Spleen (tissue), 11 donors: ENCODE data around the gene RARS2. TPM values are rescaled to one million over a fixed set of nuclear protein-coding genes. Genes with fewer than 3 reads are reported as not detected.

Source experiments
- DNase-seq: peaks from one replicate; pipeline ENCODE4 v3.0.0-alpha.2; 2020
- H3K27ac ChIP-seq, 8 donors: fragments of 200-600 bp; sonication (generic) in 7 of 8; 1 replicate in 4 of 8; 2 replicates in 4 of 8; pipeline versions ENCODE4 v1.5.0 to v1.8.0; 2016 to 2021; ENCODE audit warnings: inconsistent platforms in 4 of 8, mild to moderate bottlenecking in 4 of 8, moderate library complexity in 1 of 8
- H3K27me3 ChIP-seq, 7 donors: fragments of 200-600 bp; sonication (generic) in 6 of 7; replicated peaks in 1 of 7; 1 replicate in 4 of 7; 2 replicates in 3 of 7; pipeline versions ENCODE4 v1.5.0 to v1.8.0; 2016 to 2021; ENCODE audit warnings: inconsistent platforms in 3 of 7, mild to moderate bottlenecking in 1 of 7
- H3K36me3 ChIP-seq, 6 donors: fragments of 200-600 bp; sonication (generic) in 5 of 6; 1 replicate in 4 of 6; 2 replicates in 2 of 6; pipeline versions ENCODE4 v1.5.0 to v1.8.0; 2016 to 2021; ENCODE audit warnings: inconsistent platforms in 2 of 6
- H3K4me1 ChIP-seq, 6 donors: fragments of 200-600 bp; sonication (generic) in 5 of 6; 1 replicate in 3 of 6; 2 replicates in 3 of 6; pipeline versions ENCODE4 v1.5.0 to v1.8.0; 2016 to 2021; ENCODE audit warnings: inconsistent platforms in 3 of 6
- H3K4me3 ChIP-seq, 8 donors: fragments of 200-600 bp; sonication (generic) in 7 of 8; 1 replicate in 4 of 8; 2 replicates in 4 of 8; pipeline versions ENCODE4 v1.5.0 to v1.8.0; 2016 to 2021; ENCODE audit warnings: inconsistent platforms in 4 of 8, mild to moderate bottlenecking in 4 of 8, moderate library complexity in 2 of 8
- H3K9me3 ChIP-seq, 8 donors: fragments of 200-600 bp; sonication (generic) in 7 of 8; 1 replicate in 4 of 8; 2 replicates in 4 of 8; pipeline versions ENCODE4 v1.5.0 to v1.8.0; 2016 to 2021; ENCODE audit warnings: inconsistent platforms in 4 of 8
- POLR2A ChIP-seq, 3 donors: fragments of 450-650 bp; IDR thresholded peaks; one replicate each; pipeline ENCODE4 v1.5.1; 2017; ENCODE audit warnings: antibody characterized with exemption in 3 of 3, mild to moderate bottlenecking in 1 of 3
- POLR2AphosphoS5 ChIP-seq, 3 donors: sonication (generic); formaldehyde crosslinking; IDR thresholded peaks; one replicate each; pipeline ENCODE4 v1.5.1; 2017; ENCODE audit warnings: antibody characterized with exemption in 3 of 3
- WGBS, 5 donors: extraction: QIAGEN DNeasy Blood & Tissue Kit in 3 of 5; methylation state at CpG; one replicate each; pipeline versions ENCODE4 v1.1.5 to v1.1.7; 2013 to 2018; 5-methylcytosine and 5-hydroxymethylcytosine counted together
- intact Hi-C: fragments of 100-400 bp; cut with DNase I; formaldehyde crosslinking; loops from one replicate; pipeline ENCODE4 v1.15.0; 2023; ENCODE audit warnings: low total_unique reads
- polyA plus RNA-seq, 3 donors: library from polyadenylated mRNA; stranded (reverse); fragments of 200-250 nt; gene quantifications; one replicate each; pipeline ENCODE4 v1.2.1, GENCODE V29; 2013
- total RNA-seq, 7 donors: library from RNA; depleted of rRNA in 3 of 7; stranded (reverse); fragments of >200 nt in 3 of 7; fragmentation: NEBNext Ultra II Directional in 4 of 7; extraction: Animal tissue kit (Norgen Biotek cat#: 25700) in 4 of 7; gene quantifications; one replicate each; pipeline versions ENCODE4 v1.1.0 to v1.2.1, GENCODE V29; 2016 to 2021
- TF ChIP-seq, protein P1 (sequence below), 11 experiments: fragments of 200-600 bp in 7 of 11; fragments of 450-650 bp in 4 of 11; sonication (generic) in 4 of 11; IDR thresholded peaks in 8 of 11; conservative IDR thresholded peaks in 3 of 11; 1 replicate in 7 of 11; 2 replicates in 4 of 11; pipeline versions ENCODE4 v1.4.0 to v1.8.0; 2016 to 2021; ENCODE audit warnings: antibody characterized with exemption in 11 of 11, inconsistent platforms in 4 of 11, mild to moderate bottlenecking in 1 of 11
- donor health status: healthy with polysubstance abuse.
- donor health status: DM: no; HTN: no; CAD: no; lungs with moderate emphysema.
- donor health status: DM: no; HTN: no; CAD: no.
- donor health status: Bipolar disorder and iron deficiency.
- donor health status: healthy.
- donor health status: DM: no; HTN: no; CAD: no.
- donor health status: DM: yes; HTN: yes; CAD: no.

RARS2 gene
- total and polyA plus RNA-seq, 10 donors, result 14.2 to 32.3 (median 25.6) TPM

DNA sequence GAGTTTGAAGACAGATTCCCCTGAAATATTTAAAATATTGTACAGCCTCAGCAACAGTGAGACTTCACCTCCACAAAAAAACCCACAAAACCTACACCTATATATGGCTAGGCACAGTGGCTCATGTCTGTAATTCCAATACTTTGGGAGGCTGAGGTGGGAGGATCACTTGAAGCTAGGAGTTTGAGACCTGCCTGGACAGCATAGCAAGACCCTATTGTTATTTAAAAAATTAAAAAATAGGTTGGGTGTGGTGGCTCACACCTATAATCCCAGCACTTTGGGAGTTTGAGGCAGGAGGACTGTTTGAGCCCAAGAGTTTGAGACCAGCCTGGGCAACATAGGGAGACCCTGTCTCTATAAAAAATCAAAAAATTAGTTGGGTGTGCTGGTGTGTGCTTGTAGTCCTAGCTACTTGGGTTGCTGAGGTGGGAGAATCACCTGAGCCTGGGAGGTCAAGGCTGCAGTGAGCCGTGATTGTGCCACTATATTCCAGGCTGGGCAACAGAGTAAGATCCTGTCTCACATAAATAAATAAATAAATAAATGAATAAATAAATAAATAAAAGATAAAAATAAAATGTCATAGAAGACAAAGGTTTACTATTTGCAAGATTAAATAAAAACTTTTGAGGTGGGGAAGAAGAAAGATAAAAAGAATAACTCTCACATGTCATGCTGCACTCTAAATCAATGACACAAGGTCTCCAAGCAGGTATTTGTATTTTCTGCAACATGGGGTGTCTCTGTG is 51.1 kb downstream of the RARS2 start:
- intact Hi-C loops, result no loop called here
- H3K27ac ChIP-seq, result peak overlapping the region in 1 of 8 donors; percentile 56
- no peaks in the 10 kb centered on the region for H3K27me3 ChIP-seq
- WGBS, 5 donors, result 95 to 100% (median 95%) methylated on average over 1 of the region's 1 CpG
- DNase-seq, result no peak
- H3K36me3 ChIP-seq, result peaks cover 0 to 68% (median 30%) of the 10 kb centered on the region in 6 donors
- H3K4me1 ChIP-seq, result peaks cover 0 to 18% (median 2%) of the 10 kb centered on the region in 6 donors
- TF ChIP-seq, protein P1, sequence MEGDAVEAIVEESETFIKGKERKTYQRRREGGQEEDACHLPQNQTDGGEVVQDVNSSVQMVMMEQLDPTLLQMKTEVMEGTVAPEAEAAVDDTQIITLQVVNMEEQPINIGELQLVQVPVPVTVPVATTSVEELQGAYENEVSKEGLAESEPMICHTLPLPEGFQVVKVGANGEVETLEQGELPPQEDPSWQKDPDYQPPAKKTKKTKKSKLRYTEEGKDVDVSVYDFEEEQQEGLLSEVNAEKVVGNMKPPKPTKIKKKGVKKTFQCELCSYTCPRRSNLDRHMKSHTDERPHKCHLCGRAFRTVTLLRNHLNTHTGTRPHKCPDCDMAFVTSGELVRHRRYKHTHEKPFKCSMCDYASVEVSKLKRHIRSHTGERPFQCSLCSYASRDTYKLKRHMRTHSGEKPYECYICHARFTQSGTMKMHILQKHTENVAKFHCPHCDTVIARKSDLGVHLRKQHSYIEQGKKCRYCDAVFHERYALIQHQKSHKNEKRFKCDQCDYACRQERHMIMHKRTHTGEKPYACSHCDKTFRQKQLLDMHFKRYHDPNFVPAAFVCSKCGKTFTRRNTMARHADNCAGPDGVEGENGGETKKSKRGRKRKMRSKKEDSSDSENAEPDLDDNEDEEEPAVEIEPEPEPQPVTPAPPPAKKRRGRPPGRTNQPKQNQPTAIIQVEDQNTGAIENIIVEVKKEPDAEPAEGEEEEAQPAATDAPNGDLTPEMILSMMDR (IDR thresholded peaks at IDR 0.05 in 8 of 11, conservative IDR thresholded peaks at IDR 0.05 in 3 of 11), result no peak
- no peak for TF ChIP-seq POLR2AphosphoS5 (IDR thresholded peaks at IDR 0.05)
- TF ChIP-seq POLR2A (IDR thresholded peaks at IDR 0.05), result no peak
- H3K9me3 ChIP-seq, result peaks cover 0 to 18% (median 12%) of the 10 kb centered on the region in 8 donors
- no peak overlapping the region for H3K4me3 ChIP-seq

DNA sequence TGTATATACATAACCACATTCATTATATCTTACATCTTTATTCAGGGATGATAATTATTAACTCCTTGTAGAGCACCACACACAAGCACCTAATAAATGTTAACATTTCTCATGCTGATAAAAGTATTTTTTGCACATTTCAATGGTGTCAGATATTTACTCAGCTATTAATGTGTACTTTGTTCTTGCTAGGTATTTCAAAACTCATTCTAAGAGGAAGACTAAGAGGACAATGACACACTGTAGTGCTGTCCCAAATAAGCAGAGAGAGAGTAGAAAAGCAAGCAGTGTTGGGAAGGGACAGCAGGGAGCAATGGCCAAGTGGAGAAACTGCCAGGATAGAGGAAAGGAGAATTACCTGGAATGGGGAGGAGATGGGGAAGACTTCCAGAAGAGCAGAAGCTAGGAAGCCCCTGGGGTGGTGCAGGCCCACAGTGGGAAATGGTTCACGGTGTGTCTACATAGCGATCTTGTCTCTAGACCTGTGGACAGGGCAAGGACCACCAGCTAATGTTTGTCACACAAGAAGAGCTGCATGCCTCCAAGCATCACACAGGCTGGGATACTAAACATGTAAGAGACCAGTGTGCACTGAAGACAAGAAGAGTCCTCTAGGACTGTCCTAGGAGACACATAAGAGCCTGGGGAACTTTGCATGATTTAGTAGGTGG is 55.3 kb downstream of the RARS2 start:
- no peaks in the 10 kb centered on the region for H3K27me3 ChIP-seq
- H3K36me3 ChIP-seq, result peaks cover 0 to 55% (median 20%) of the 10 kb centered on the region in 6 donors
- intact Hi-C loops, result no loop called here
- H3K27ac ChIP-seq, result no peak overlapping the region
- TF ChIP-seq, protein P1 (IDR thresholded peaks at IDR 0.05 in 8 of 11, conservative IDR thresholded peaks at IDR 0.05 in 3 of 11), result no peak
- TF ChIP-seq POLR2A (IDR thresholded peaks at IDR 0.05) (no peak), POLR2AphosphoS5 (IDR thresholded peaks at IDR 0.05) (no peak)
- H3K4me3 ChIP-seq, result no peak overlapping the region
- no peak for DNase-seq
- 96 to 98% (median 98%) methylated on average over 2 of the region's 2 CpGs for WGBS, 5 donors
- peaks cover 0 to 5% (median 3%) of the 10 kb centered on the region in 8 donors for H3K9me3 ChIP-seq
- H3K4me1 ChIP-seq, result peaks cover 0 to 13% (median 1%) of the 10 kb centered on the region in 6 donors

DNA sequence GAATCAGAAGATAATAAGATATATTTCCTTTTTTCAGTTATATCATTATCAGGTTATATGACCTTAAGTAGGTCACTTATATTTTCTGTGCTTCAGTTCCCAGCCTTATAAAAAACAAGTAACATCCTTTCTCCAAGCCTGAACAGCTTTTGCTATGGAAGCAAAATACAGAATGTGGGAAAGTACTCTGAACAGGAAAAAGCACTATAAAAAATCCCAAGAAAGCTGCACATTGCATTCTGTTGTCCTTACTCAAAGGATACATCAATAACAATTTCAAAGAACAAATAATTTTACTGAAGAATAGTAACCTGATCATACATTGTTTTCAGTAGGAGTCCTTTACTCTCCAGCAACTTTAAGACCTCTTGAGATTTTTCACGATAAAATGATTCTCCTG is 60.6 kb downstream of the RARS2 start:
- intact Hi-C loops, result no loop called here
- WGBS, 5 donors, result 93 to 100% (median 100%) methylated on average over 1 of the region's 1 CpG
- no peaks in the 10 kb centered on the region for H3K27me3 ChIP-seq
- H3K27ac ChIP-seq, result peak overlapping the region in 1 of 8 donors; percentile 16
- peaks cover 0 to 80% (median 32%) of the 10 kb centered on the region in 6 donors for H3K36me3 ChIP-seq
- no peaks in the 10 kb centered on the region for H3K9me3 ChIP-seq
- no peak for TF ChIP-seq POLR2A (IDR thresholded peaks at IDR 0.05)
- no peak overlapping the region for H3K4me3 ChIP-seq
- no peak for DNase-seq
- peaks cover 0 to 10% (median 0%) of the 10 kb centered on the region in 6 donors for H3K4me1 ChIP-seq

DNA sequence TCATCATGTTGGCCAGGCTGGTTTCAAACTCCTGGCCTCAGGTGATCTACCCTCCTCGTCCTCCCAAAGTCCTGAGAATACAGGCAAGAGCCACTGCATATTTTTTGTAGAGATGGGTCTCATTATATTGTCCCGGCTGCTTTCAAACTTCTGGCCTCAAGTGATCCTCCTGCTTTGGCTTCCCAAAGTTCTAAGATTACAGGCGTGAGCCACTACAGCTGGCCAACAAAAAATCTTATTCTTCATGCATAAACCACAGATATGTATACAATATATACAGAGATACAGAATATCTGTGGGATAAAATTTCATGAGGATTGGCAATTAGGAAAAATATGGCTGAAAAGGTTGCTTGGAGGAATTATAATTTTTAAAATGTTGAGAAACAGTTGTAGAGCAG is 67.1 kb downstream of the RARS2 start:
- Histone ChIP-seq H3K27ac (no peak overlapping the region), H3K4me1 (no peaks in the 10 kb centered on the region), H3K9me3 (no peaks in the 10 kb centered on the region), H3K27me3 (no peaks in the 10 kb centered on the region), H3K36me3 (peaks cover 3 to 100% (median 48%) of the 10 kb centered on the region in 6 donors), H3K4me3 (no peak overlapping the region)
- 77 to 99% (median 97%) methylated on average over 3 of the region's 3 CpGs for WGBS, 5 donors
- no peak for DNase-seq
- intact Hi-C loops, result no loop called here
- TF ChIP-seq POLR2A (IDR thresholded peaks at IDR 0.05), result no peak
- TF ChIP-seq, protein P1 (IDR thresholded peaks at IDR 0.05 in 8 of 11, conservative IDR thresholded peaks at IDR 0.05 in 3 of 11), result no peak
- no peak for TF ChIP-seq POLR2AphosphoS5 (IDR thresholded peaks at IDR 0.05)
